ENCODE results near the gene RSAD2. TPM values are rescaled to one million over a fixed set of nuclear protein-coding genes. Genes with fewer than 3 reads are reported as not detected.

The RSAD2 gene
- total and polyA plus RNA-seq, 2 of the 4 experiments (the other 2 are of a cell fraction): not detected

GRCh38 chr2:6885551-6885950, 8.0 kb downstream of the RSAD2 start:
- H3K9ac ChIP-seq (ENCODE audit: low read depth, low read length): no peak overlapping the region
- H3K79me1 ChIP-seq (ENCODE audit: low read depth in 1 of 2, low read length in 2 of 2): no peaks in the 10 kb centered on the region
- CTCF ChIA-PET: no interaction called here
- H3K36me3 ChIP-seq (ENCODE audit: control insufficient read depth, insufficient read depth, low read length): no peaks in the 10 kb centered on the region
- ATAC-seq (ENCODE audit: low read depth) (no peak), DNase-seq (no peak)
- no peaks in the 10 kb centered on the region for H3K27me3 ChIP-seq (ENCODE audit: control insufficient read depth, insufficient read depth, low read length)
- intact Hi-C loops (cut with micrococcal nuclease): no loop called here
- no peak overlapping the region for H2AK5ac ChIP-seq (ENCODE audit: low read depth, low read length)
- no peak overlapping the region for H3K14ac ChIP-seq (replicated peaks; ENCODE audit: low read depth, low read length)
- H3K4me3 ChIP-seq (ENCODE audit: insufficient read depth, low read depth, low read length): no peak overlapping the region
- H3K18ac ChIP-seq (ENCODE audit: low read depth, low read length): no peak overlapping the region
- H3K56ac ChIP-seq (ENCODE audit: extremely low read depth, insufficient read depth, low read length): no peak overlapping the region
- no peak overlapping the region for H4K91ac ChIP-seq (ENCODE audit: insufficient read depth, low read depth, low read length)
- H3K9me1 ChIP-seq (ENCODE audit: insufficient read depth, low read length): no peaks in the 10 kb centered on the region
- no peak overlapping the region for H2BK5ac ChIP-seq (ENCODE audit: low read depth, low read length, poor library complexity, severe bottlenecking)
- dilution Hi-C loops (cut with HindIII; ENCODE audit: low sequenced_read_pairs, unreplicated experiment): no loop called here
- H3K23ac ChIP-seq (ENCODE audit: low read depth, low read length): no peak overlapping the region
- no peaks in the 10 kb centered on the region for H4K20me1 ChIP-seq (ENCODE audit: insufficient read depth, low read length)
- WGBS, 2 experiments (ENCODE audit: extremely low coverage in 2 of 2, insufficient read length in 1 of 2): no CpG with 5 or more reads among the region's 2 CpGs
- in situ Hi-C loops (cut with MboI; ENCODE audit: low sequenced_read_pairs): no loop called here
- H4K8ac ChIP-seq (ENCODE audit: low read depth in 2 of 2, low read length in 2 of 2): no peak overlapping the region
- H3K4me2 ChIP-seq (ENCODE audit: low read depth, low read length): no peak overlapping the region
- H2BK120ac ChIP-seq (ENCODE audit: low read depth, low read length): no peak overlapping the region
- H2AFZ ChIP-seq (replicated peaks; ENCODE audit: low read length, poor library complexity): no peak overlapping the region
- no TSS peak for BruUV-seq (replicated peaks)
- H3K27ac ChIP-seq (ENCODE audit: insufficient read depth, low read length): no peak overlapping the region
- POLR2A ChIA-PET (ENCODE audit: unreplicated experiment): no interaction called here
- H2BK15ac ChIP-seq (ENCODE audit: low read depth, low read length): no peak overlapping the region
- H2AK9ac ChIP-seq (replicated peaks; ENCODE audit: low read depth, low read length, poor library complexity): no peak overlapping the region
- H2BK20ac ChIP-seq (ENCODE audit: low read depth, low read length): no peak overlapping the region
- no peak overlapping the region for H4K5ac ChIP-seq (ENCODE audit: low read depth, low read length)
- H3K4me1 ChIP-seq (ENCODE audit: control insufficient read depth, insufficient read depth, low read length): no peaks in the 10 kb centered on the region
- TF ChIP-seq CEBPB (IDR thresholded peaks at IDR 0.05; ENCODE audit: low read depth, low read length): no peak
- no peak for TF ChIP-seq MXI1 (IDR thresholded peaks at IDR 0.05; ENCODE audit: borderline replicate concordance, low read depth, low read length)
- no peak overlapping the region for H3K4ac ChIP-seq (ENCODE audit: low read depth, low read length)
- no peaks in the 10 kb centered on the region for H3K9me3 ChIP-seq (ENCODE audit: control insufficient read depth, insufficient read depth, low read length)

Measured in IMR-90 (cell line).